ENCODE results near the gene GLOD5.

GRCh38 chrX:48794911-48795515 is 33.5 kb downstream of the GLOD5 start:
- no peak for TF ChIP-seq RBM22 (IDR thresholded peaks at IDR 0.05; ENCODE audit: low read depth, low read length, poor library complexity, severe bottlenecking)
- TF ChIP-seq GMEB1 (CRISPR knock-in tag; IDR thresholded peaks at IDR 0.05): no peak
